Stomach (tissue), 4 donors: ENCODE results near the gene SUPV3L1.

ENCODE experiments used
- CTCF ChIP-seq, 7 experiments: fragments of 450-650 bp in 4 of 7; fragments of 200-600 bp in 3 of 7; sonication (generic) in 3 of 7; IDR thresholded peaks; one replicate each; pipeline ENCODE4 v1.5.1; 2016 to 2019; ENCODE audit warnings: antibody characterized with exemption in 7 of 7, control low read depth in 2 of 7, mild to moderate bottlenecking in 1 of 7
- POLR2A ChIP-seq, 4 donors: fragments of 450-650 bp; IDR thresholded peaks; one replicate each; pipeline ENCODE4 v1.6.1; 2016; ENCODE audit warnings: antibody characterized with exemption in 4 of 4, control low read depth in 2 of 4, mild to moderate bottlenecking in 1 of 4, moderate library complexity in 1 of 4
- POLR2AphosphoS5 ChIP-seq, 3 donors: sonication (generic); formaldehyde crosslinking; IDR thresholded peaks; one replicate each; pipeline ENCODE4 v1.6.1; 2016; ENCODE audit warnings: antibody characterized with exemption in 3 of 3

- no peak for TF ChIP-seq POLR2A (IDR thresholded peaks at IDR 0.05)
- TF ChIP-seq CTCF (IDR thresholded peaks at IDR 0.05) = no peak
- no peak for TF ChIP-seq POLR2AphosphoS5 (IDR thresholded peaks at IDR 0.05)
These were observed 45.6 kb downstream of the SUPV3L1 start for GRCh38 chr10:69225681-69226080.
